ENCODE measurements around the gene AHNAK. TPM values are rescaled to one million over a fixed set of nuclear protein-coding genes. Genes with fewer than 3 reads are reported as not detected.

The AHNAK gene
- total and polyA plus RNA-seq, 2 donors (not counting 3 experiments of a cell fraction or from before 2014, with no cell fraction given), result 35.2 to 436 TPM

GRCh38 chr11:62592146-62592815, 45.7 kb upstream of the AHNAK start:
- TF ChIP-seq POLR2A (IDR thresholded peaks at IDR 0.05; ENCODE audit: low read depth, low read length), result no peak
- no peak for TF ChIP-seq POLR2AphosphoS5 (IDR thresholded peaks at IDR 0.05; ENCODE audit: insufficient read depth, low read depth, low read length)
- DNase-seq (ENCODE audit: low read depth, low spot score) (no peak), FAIRE-seq (peak; percentile 76)
- H4K20me1 ChIP-seq (replicated peaks; ENCODE audit: control insufficient read depth, extremely low read depth, insufficient read depth, low read length), result no peaks in the 10 kb centered on the region
- no peaks in the 10 kb centered on the region for H3K27me3 ChIP-seq (ENCODE audit: control insufficient read depth in 2 of 2, insufficient read depth in 2 of 2, low read length in 2 of 2)
- intact Hi-C loops (cut with micrococcal nuclease) (loop anchor here (5.0 kb wide), 1 partner anchor 250 kb away; no protein-coding TSS in a partner anchor), dilution Hi-C loops (cut with MboI; ENCODE audit: extremely low pct_ligation_motif_present, low sequenced_read_pairs) (no loop called here)
- H3K27ac ChIP-seq (ENCODE audit: insufficient read depth, low read depth, low read length), result peak overlapping the region; percentile 82
- no peaks in the 10 kb centered on the region for H3K9me1 ChIP-seq (replicated peaks; ENCODE audit: control insufficient read depth, extremely low read depth, insufficient read depth, low read length)
- peak overlapping the region; percentile 71 for H3K4me2 ChIP-seq (ENCODE audit: insufficient read depth, low read length)
- peaks cover 18% of the 10 kb centered on the region for H3K4me1 ChIP-seq (ENCODE audit: control insufficient read depth, extremely low read depth, insufficient read depth, low read length)
- H2AFZ ChIP-seq (ENCODE audit: low read depth, low read length), result peak overlapping the region; percentile 30
- POLR2A ChIA-PET, result interaction anchor here (0.9 to 3.7 kb wide), 16 partner anchors 9 to 249 kb away, joined by 3 to 75 read pairs (median 6); partner anchors contain the start of genes B3GAT3, C11orf98, CSKMT and EEF1G
- peak overlapping the region; percentile 65 for H3K9ac ChIP-seq (replicated peaks; ENCODE audit: extremely low read depth, insufficient read depth, low read length)
- H3K9me3 ChIP-seq (replicated peaks; ENCODE audit: control insufficient read depth, insufficient read depth, low read length), result no peaks in the 10 kb centered on the region
- CTCF ChIA-PET, result interaction anchor here (0.7 to 4.5 kb wide), 21 partner anchors 9 to 289 kb away, joined by 3 to 52 read pairs (median 9); partner anchors contain the start of genes AHNAK, B3GAT3, C11orf98 and CSKMT
- peaks cover 28 to 35% of the 10 kb centered on the region in 2 experiments for H3K36me3 ChIP-seq (ENCODE audit: control insufficient read depth in 2 of 2, extremely low read depth in 1 of 2, insufficient read depth in 2 of 2, low read length in 2 of 2)
- BruUV-seq (replicated peaks), result no TSS peak
- H3K4me3 ChIP-seq (replicated peaks in 1 of 3; ENCODE audit: insufficient read depth in 1 of 3, low read depth in 1 of 3, low read length in 3 of 3), result peak overlapping the region in 2 of 3 experiments; percentile 36 to 43
- H3K79me2 ChIP-seq (ENCODE audit: control insufficient read depth, insufficient read depth, low read length), result peaks cover 17% of the 10 kb centered on the region

- BruUV-seq (replicated peaks), result TSS peak; percentile 99
- FAIRE-seq (peak; percentile 100), DNase-seq (ENCODE audit: low read depth, low spot score) (peak; percentile 99)
- H2AFZ ChIP-seq (ENCODE audit: low read depth, low read length), result peak within 1 kb of the TSS; percentile 30
- H3K4me2 ChIP-seq (ENCODE audit: insufficient read depth, low read length), result peak within 1 kb of the TSS; percentile 78
- H3K4me3 ChIP-seq (replicated peaks in 1 of 3; ENCODE audit: insufficient read depth in 1 of 3, low read depth in 1 of 3, low read length in 3 of 3), result peak within 1 kb of the TSS; percentile 67 to 87 (median 82)
- peaks cover 26 to 30% of the 10 kb centered on the region in 2 experiments for H3K36me3 ChIP-seq (ENCODE audit: control insufficient read depth in 2 of 2, extremely low read depth in 1 of 2, insufficient read depth in 2 of 2, low read length in 2 of 2)
- TF ChIP-seq POLR2A (IDR thresholded peaks at IDR 0.05; ENCODE audit: low read depth, low read length), result peak; percentile 99
- TF ChIP-seq FOS (IDR thresholded peaks at IDR 0.05; ENCODE audit: borderline replicate concordance, insufficient read depth, low read length), result no peak
- TF ChIP-seq EZH2 (IDR thresholded peaks at IDR 0.05; ENCODE audit: borderline replicate concordance, low read depth, low read length, severe bottlenecking), result no peak
- peak; percentile 43 for TF ChIP-seq MAX (IDR thresholded peaks at IDR 0.05; ENCODE audit: insufficient read depth, insufficient read length)
- peak; percentile 85 for TF ChIP-seq GATA2 (IDR thresholded peaks at IDR 0.05; ENCODE audit: insufficient read depth, insufficient read length, low read depth, low read length)
- TF ChIP-seq POLR2AphosphoS5 (IDR thresholded peaks at IDR 0.05; ENCODE audit: insufficient read depth, low read depth, low read length), result peak; percentile 98
- peak; percentile 46 for TF ChIP-seq MYC (IDR thresholded peaks at IDR 0.05; ENCODE audit: low read depth, low read length)
- TF ChIP-seq JUN (IDR thresholded peaks at IDR 0.05; ENCODE audit: borderline replicate concordance, insufficient read depth, insufficient read length, low read depth), result no peak
- TF ChIP-seq CTCF (IDR thresholded peaks at IDR 0.05; ENCODE audit: extremely low read depth in 1 of 2, insufficient read depth in 1 of 2, low read depth in 1 of 2, low read length in 2 of 2), result no peak
- peak within 1 kb of the TSS; percentile 87 for H3K9ac ChIP-seq (replicated peaks; ENCODE audit: extremely low read depth, insufficient read depth, low read length)
- peaks cover 18% of the 10 kb centered on the region for H3K4me1 ChIP-seq (ENCODE audit: control insufficient read depth, extremely low read depth, insufficient read depth, low read length)
- intact Hi-C loops (cut with micrococcal nuclease), result loop anchor here (1.0 to 5.0 kb wide), 5 partner anchors 8 to 251 kb away; partner anchors contain the start of gene EML3
- ChIA-PET POLR2A (interaction anchor here (0.7 to 3.7 kb wide), 20 partner anchors 10 to 250 kb away, joined by 3 to 75 read pairs (median 6); partner anchors contain the start of genes B3GAT3, C11orf98, CSKMT and EEF1G), CTCF (interaction anchor here (0.6 to 4.5 kb wide), 25 partner anchors 9 to 290 kb away, joined by 3 to 52 read pairs (median 7); partner anchors contain the start of genes AHNAK, B3GAT3, C11orf98 and CSKMT)
- no peaks in the 10 kb centered on the region for H3K9me3 ChIP-seq (replicated peaks; ENCODE audit: control insufficient read depth, insufficient read depth, low read length)
- H3K9me1 ChIP-seq (replicated peaks; ENCODE audit: control insufficient read depth, extremely low read depth, insufficient read depth, low read length), result no peaks in the 10 kb centered on the region
- H4K20me1 ChIP-seq (replicated peaks; ENCODE audit: control insufficient read depth, extremely low read depth, insufficient read depth, low read length), result no peaks in the 10 kb centered on the region
- no peaks in the 10 kb centered on the region for H3K27me3 ChIP-seq (ENCODE audit: control insufficient read depth in 2 of 2, insufficient read depth in 2 of 2, low read length in 2 of 2)
- dilution Hi-C loops (cut with MboI; ENCODE audit: extremely low pct_ligation_motif_present, low sequenced_read_pairs), result no loop called here
- H3K79me2 ChIP-seq (ENCODE audit: control insufficient read depth, insufficient read depth, low read length), result peaks cover 13% of the 10 kb centered on the region
- peak within 1 kb of the TSS; percentile 82 for H3K27ac ChIP-seq (ENCODE audit: insufficient read depth, low read depth, low read length)
Observed at GRCh38 chr11:62591448-62592145, 45.0 kb upstream of the AHNAK start, which contains the start of gene TUT1. TUT1 (minus strand) TSS chr11:62591523; CDS start chr11:62591485, 38 bp downstream.
